Ovary (tissue), 3 donors: ENCODE data around the gene SEMA6D.

Experiments used
- EP300 ChIP-seq: sonication (generic); formaldehyde crosslinking; IDR thresholded peaks from one replicate; pipeline ENCODE4 v1.6.1; 2017; ENCODE audit warnings: antibody characterized with exemption
- POLR2A ChIP-seq: fragments of 450-650 bp; IDR thresholded peaks from one replicate; pipeline ENCODE4 v1.6.1; 2017; ENCODE audit warnings: antibody characterized with exemption, mild to moderate bottlenecking, moderate library complexity
- TF ChIP-seq, protein P1 (sequence below), 3 donors: fragments of 450-650 bp in 2 of 3; fragments of 200-600 bp in 1 of 3; IDR thresholded peaks; one replicate each; pipeline versions ENCODE4 v1.5.1 to v1.8.0; 2016 to 2022; ENCODE audit warnings: antibody characterized with exemption in 3 of 3, mild to moderate bottlenecking in 1 of 3
- donor health status: DM: no; HTN: no; CAD: no.

GRCh38 chr15:47756872-47757271 is 39.6 kb downstream of the SEMA6D start:
- TF ChIP-seq POLR2A (no peak), EP300 (no peak)
- TF ChIP-seq, protein P1, sequence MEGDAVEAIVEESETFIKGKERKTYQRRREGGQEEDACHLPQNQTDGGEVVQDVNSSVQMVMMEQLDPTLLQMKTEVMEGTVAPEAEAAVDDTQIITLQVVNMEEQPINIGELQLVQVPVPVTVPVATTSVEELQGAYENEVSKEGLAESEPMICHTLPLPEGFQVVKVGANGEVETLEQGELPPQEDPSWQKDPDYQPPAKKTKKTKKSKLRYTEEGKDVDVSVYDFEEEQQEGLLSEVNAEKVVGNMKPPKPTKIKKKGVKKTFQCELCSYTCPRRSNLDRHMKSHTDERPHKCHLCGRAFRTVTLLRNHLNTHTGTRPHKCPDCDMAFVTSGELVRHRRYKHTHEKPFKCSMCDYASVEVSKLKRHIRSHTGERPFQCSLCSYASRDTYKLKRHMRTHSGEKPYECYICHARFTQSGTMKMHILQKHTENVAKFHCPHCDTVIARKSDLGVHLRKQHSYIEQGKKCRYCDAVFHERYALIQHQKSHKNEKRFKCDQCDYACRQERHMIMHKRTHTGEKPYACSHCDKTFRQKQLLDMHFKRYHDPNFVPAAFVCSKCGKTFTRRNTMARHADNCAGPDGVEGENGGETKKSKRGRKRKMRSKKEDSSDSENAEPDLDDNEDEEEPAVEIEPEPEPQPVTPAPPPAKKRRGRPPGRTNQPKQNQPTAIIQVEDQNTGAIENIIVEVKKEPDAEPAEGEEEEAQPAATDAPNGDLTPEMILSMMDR (IDR thresholded peaks at IDR 0.05), result no peak
